ENCODE results near the gene PARK7.
A peak's percentile ranks its signal among the peaks of the same experiment; 100 is the strongest.
"Not testable (repeated sequence)": the region's sequence is repeated elsewhere in the genome, so short reads cannot be mapped to it uniquely, and the experiment has no call there.

Gene PARK7

DNA sequence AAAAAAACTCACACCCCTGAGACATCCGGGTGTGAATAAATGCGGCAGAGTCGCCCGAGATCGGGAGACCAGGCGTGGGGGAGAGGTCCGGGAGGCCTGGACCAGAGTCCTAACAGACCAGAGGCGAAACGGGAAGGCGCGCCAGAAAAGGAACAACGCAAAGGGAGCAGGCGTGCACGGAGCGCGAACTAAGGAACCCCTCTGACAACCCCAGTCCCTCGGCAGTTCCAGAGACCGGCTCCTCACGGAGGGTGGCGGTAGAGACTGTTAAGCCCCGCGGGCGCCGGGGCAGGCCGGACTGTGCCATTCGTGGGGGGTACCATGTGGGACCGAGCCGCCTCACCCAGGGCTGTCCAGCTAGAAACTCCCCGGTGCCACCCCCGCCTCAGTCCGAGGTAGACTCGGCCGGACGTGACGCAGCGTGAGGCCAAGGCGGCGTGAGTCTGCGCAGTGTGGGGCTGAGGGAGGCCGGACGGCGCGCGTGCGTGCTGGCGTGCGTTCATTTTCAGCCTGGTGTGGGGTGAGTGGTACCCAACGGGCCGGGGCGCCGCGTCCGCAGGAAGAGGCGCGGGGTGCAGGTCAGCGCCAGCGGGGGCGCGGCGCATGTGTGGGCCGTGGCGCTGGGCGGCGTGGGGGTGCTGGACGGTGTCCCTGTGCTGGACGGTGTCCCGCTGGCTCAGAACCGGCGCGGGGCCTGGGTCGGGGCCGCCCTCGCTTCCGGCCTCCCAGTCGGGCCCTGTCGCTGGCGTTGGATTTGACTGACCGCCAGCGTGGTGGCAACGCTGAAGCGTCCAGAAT, at the start of gene PARK7:
Gene PARK7, plus strand, starts transcription at position 496 of the 798 bp plus-strand sequence. CDS start 1,075 bp downstream, outside the sequence.
- DNase-seq, result peak; percentile 100

DNA sequence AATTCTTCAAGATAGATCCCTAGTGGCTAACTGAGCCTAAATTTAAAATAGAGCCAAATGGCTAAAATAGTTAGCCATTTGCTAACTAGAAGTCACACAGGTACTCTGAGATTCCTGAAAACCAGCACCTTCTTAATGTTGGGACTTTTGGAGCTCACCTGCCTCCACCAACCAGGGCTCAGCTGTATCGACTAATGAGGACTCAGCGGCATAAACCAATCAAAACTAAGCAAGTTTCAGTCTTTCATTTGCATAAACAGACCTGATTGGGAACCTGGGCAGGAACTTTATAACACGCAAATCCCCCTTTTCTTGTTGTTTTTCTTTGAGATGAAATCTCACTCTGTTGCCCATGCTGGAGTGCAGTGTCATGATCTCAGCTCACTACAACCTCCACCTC, 49.4 kb upstream of the PARK7 start:
- DNase-seq, result no peak

DNA sequence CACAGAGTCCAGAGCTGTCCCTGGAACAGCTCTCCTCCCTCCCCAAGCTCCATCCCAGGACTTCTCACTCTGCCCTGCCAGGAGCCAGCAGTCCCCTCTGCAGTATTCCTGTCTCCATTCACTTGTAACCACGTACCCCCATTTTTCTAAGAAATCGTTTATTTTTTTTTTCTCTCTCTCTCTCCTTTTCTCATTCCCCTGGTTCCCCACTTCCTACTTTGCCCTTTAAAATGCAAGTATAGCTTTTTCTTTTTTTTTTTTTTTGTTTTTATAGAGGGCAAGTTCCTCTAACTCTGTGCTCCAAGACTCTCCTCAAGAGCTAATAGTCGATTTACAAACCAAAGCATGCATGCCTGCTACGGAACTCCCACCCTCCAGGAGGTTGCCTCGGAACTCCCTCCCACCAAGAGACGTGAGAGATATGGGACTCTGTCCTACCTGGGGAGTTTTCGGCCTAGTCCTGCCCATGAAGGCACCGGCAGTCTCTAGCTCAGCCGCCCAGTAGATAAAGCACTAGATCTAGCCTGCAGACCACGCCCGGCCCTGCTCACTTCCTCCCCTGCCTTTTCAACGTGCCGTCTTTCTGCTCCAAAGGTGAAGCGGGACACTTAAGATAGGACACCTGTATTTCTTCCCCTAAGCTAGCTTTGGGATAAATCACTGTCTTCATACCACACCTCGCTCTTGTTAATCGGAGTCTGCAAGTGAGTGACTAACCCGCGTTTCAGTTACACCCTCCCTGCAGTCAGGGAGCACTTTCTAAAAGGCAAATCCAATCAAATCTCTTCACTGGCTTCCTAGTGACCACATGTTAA, 48.6 kb upstream of the PARK7 start:
- DNase-seq, result peak; percentile 19

DNA sequence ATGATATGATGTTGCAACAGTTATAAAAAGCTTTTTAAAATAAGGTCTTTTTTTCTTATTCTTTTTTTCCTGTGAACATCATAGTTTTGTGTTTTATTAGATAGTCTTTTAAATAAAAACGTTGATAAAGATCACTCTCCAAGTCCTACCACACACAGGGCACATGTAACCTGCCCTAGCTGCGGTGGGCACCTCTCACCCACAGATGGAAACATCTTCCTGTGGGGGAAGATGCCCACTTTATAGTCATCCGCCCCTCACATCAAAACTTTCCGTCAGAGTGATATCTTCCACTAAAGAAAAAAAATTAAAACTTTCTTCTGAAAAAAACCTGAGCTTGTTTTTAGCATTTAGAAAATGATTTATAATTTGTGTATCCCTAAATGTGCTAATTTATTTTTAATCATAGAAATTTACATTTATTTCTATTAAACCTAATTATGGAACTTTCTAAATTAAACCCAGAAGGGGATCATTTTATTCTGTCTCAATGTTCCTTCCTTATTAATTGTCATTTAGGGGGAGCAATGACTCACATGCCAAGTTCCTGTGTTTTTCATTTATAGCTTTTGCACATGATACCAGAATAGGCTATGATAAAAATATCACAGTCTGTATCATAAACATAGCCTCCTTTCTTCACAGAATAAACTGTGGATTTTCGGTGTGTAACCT, 45.5 kb upstream of the PARK7 start:
- peak; percentile 46 for DNase-seq

DNA sequence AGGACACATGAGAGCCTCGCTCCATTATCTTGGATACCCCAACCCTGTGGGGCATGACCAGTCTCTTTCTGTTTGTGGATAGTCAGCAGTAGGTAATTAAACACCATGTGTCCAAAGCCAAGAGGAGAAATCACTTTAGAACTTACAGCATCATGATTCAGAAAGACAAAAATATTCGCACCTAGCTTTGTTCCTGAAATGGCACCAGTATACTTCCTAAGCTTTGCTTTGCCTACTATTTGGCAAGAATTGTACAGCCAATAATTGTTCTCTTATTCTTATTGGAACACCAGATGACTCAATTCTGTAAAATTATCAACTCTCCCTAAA, 45.0 kb upstream of the PARK7 start:
- DNase-seq, result no peak

DNA sequence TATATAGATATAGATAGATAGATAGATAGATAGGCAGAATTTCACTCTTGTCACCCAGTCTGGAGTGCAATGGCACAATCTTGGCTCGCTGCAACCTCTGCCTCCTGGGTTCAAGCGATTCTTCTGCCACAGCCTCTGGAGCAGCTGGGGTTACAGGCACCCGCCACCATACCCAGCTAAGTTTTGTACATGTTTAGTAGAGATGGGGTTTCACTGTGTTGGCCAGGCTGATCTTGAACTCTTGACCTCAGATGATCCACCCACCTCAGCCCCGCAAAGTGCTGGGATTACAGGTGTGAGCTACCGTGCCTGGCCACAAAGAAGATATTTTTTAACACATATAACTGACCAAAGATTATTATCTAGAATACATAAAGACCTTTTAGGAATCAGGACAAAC, 43.5 kb upstream of the PARK7 start:
- not testable (repeated sequence) for DNase-seq

DNA sequence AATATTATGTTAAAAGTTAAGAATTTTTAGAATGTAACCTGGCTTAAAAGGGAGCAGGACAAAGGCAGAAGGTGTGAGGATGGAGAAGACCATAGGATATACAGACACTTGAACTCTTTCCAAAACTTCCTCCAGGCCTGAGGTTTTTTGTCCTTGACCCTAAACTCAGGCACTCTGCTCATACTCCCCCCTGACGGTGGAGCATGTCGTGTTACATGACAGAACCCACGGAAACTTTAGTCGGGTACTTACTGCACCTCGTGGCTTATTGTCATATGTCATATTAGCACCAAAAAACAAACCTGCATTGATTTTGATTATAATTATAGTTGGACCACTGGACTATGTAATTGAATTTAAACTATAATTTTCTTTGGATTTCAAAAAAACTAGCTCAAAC, 41.6 kb upstream of the PARK7 start:
- DNase-seq, result no peak

DNA sequence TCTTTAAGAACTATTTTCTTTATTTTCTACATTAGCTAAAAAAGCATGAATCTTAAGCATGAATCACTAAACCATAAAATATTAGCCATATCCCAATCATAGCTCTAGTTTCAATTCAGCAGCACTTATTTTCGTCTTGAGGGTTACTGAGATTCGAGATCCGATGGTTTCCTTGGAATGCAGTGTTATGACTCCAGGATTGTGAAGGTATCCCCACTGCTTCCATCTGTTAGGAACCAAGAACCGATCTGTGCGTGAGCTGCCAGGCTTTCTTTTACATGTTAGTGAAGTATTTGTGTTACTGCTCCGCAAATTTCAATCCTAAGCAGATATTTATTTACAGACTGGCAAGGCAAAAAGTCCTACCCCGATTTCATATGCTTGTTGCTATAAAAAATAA, 39.7 kb upstream of the PARK7 start:
- no peak for DNase-seq

DNA sequence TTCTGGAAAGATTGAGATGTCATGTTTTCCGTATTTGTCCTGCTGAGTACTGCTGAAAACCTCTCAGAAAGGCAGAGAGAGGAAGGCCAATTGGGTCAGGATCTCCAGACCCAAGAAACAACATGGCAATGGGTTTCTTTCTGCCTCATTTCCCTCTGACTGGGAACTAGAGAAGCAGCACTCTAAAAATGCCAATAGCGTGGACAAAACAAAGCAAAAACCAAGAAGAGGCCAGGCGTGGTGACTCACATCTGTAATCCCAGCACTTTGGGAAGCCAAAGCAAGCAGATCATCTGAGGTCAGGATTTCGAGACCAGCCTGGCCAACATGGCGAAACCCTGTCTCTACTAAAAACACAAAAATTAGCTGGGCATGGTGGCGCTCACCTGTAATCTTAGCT, 39.2 kb upstream of the PARK7 start:
- DNase-seq, result no peak

DNA sequence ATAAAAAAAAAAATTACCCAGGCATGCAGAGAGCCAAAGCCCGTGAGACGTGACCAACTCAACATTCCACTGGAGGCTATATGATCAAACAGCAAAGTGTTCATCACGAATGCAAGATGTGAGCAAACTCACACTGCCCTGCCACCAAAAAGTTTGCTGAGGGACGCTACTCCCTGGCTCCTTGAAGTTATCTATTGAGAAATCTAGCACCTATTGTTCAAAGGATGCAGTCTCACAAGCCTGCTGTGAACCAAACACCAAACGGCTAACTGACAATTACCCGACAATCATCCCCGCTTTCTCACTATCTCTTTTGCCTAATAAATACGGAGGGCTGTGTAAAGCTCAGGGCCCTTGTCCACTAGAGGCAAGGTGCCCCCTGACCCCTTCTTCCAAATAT, 34.5 kb upstream of the PARK7 start:
- DNase-seq, result not testable (repeated sequence)

DNA sequence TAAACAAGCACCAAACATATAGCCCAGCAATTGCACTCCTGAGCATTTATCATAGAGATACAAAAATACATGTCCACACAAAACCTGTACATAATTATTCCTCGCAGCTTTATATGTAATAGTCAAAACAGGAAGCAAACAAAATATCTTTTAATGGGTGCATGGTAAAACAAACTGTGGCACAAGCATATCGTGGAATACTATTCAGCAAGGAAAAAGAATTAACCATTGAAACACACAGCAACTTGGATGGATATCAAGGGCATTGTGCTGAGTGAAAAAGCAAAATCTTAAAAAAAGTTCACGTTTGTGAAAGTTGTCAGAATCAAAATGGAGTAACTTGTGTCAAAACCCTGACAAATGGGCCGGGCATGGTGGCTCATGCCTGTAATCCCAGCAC, 33.3 kb upstream of the PARK7 start:
- no peak for DNase-seq

DNA sequence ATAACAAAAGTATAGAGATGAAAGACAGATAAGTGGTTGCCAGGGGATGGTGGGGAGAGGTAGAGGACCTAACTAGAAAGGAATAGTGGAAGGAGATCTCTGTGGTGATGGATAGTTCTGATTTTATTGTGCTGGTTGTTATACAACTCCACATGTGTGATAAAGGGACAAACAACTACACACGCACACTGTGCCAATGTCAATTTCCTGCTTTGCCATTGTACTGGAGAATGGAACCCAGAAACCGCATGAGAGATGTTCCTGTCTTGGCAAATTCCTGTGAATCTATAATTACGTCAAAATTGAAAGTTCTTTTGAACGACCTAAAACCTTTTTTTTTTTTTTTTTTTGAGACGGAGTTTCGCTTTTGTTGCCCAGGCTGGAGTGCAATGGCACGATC, 31.9 kb upstream of the PARK7 start:
- no peak for DNase-seq

DNA sequence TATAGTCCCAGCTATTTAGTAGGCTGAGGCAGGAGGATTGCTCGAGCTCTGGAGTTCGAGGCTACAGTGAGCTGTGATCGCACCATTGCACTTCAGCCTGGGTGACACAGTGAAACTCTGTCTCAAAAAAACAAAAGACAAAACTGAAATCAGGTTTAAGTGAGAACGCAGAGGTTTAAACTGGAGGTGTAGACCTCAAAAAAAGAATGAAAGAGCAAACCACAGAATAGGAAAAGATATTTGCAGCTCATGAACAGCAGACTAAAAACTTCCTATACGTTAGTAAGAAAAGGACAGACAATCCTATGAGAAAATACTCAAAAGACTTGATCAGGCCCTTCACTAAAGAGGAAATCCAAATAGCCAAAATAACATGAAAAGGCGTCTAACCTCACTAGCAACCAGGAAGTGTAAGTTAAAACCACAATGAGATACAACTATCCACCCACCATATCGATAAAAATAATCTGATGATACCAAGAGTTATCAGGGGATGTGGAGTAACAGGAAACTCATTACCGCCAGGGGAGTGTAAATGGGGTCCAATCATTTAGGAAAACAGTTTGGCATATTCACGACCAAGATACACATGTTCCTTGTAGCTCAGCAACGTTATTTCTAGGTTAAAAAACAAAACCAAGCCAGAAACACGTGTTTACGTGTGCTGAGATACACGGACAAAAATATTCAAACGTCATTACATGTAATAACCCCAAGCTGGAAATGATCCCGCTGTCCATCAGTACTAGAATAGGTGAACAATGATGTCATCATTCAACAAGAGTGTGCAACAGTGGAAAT, 30.7 kb upstream of the PARK7 start:
- no peak for DNase-seq

DNA sequence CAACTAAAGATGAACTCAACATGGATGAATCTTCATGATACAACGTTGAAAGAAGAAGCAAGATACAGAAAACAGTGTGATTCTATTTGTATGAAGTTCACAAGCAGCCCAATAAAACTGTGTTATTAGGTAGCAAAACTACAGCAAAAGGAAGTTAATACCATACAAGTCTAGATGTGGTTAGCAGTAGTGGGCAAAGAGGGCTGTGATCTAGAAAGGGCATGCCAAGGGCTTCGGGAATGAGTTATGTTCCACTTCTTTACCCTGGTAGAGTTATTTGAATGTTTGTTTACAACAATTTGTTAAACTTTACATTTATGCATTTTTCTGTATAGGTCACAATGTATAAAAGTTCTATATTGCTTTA, 30.1 kb upstream of the PARK7 start:
- no peak for DNase-seq

DNA sequence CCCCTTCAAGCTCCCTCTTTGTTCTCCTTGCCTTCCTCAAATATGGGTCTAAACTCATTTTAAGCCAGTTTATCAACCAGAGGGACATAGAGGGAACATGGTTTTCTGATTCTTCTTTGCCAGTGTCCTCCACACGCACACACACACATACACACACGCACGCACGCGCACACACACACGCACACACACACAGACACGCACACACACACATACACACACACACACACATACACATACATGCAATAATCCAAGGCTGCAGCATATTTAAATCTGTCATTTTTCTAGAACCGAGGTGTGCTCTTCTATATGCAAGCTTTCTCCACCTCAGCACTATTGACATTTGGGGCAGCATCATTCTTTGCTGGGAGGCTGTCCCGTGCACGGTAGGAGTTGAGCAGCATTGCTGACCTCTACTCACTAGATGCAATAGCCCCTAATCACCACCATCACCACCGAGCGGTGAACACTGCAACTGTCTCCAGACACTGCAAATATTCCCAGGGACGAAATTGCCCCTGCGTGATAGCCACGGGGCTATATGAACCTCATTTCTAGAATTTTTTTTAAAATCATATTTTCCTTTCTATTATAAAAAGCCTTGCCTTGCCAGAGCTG, 28.9 kb upstream of the PARK7 start:
- DNase-seq, result no peak

DNA sequence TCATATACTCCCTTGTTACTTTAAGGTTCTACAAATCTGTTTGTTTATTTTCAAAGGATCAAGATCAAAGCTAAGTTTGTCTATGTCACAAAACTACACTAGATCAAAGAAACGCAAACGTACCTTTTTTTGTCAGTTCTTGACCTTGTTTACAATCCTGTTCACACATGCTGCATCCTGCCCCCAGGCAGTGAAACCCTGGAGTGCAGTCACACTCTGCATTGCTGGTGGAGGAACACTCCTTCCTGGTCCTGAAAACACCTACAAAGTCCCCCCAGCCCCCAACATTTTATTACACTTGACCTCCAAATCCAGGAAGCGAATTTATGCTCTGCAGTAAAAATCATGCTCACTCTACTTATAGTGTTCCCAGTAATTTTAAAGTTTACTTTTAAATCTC, 23.4 kb upstream of the PARK7 start:
- DNase-seq, result no peak

DNA sequence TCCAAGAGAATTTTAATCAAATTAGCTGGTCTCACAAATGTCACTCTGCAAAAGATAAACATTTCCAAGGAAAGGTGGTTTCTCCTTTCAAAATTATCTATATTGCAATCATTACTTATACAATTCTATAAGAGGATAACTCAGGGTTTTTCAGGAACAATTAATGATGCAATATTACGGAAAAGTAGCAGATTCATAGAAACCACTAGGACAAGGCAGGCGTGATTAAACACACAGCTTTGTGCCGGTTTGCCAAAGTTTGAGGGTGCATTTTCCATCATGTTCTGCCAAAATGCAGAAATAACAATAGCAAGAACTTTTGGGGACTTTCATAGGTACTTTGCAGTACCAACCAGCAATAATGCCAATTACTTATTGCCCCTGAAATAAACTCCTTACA, 21.5 kb upstream of the PARK7 start:
- DNase-seq, result no peak

DNA sequence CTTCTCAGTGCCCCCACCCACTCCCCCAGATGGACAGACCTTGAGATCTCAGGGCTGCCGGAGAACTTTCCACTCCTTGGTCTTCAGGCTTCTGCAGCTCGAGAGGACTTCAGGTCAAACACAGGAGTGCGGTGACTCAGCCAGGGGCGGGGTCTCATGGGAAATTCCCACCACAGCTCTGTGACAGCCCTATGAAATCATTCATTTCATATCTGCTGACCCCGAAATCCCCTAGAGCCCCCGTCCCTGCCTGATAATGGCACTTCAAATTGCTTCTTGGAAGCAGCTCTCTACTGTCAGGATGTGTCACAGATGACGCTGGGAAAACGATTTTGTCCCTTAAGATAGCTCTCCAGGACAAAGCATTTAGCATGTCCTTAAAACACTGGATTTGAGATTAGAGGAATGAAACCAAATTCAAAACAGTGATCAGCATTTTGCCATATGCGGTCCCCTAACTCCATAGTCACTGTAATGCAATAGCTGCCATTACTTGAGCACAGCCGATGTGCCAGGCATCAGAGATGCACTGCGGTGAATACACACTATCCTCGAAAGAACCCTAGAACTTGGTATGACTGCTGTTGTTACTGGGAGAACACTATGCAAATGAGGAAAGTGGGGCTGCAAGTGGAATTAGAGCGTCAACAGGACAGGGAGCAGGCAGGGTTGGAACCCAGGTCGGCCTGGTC, 20.6 kb upstream of the PARK7 start, which contains the start of gene TNFRSF9:
Gene TNFRSF9, minus strand, starts transcription at position 95 of the 692 bp plus-strand sequence. CDS start 845 bp downstream, outside the sequence.
- DNase-seq, result peak; percentile 85

DNA sequence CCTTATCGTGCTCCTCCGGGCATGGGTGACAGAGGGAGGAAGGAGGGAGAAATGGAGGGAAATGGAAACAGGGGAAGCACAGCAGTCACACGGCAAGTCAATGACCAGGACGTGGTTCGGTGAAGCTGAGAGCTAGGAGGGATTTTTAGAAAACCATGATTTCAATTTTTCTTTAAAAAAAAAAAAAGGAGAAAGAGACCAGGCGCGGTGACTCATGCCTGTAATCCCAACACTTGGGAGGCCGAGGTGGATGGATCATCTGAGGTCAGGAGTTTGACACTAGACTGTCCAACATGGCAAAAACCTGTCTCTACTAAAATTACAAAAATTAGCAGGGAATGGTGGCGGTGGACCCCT, 20.1 kb upstream of the PARK7 start:
- DNase-seq, result no peak

DNA sequence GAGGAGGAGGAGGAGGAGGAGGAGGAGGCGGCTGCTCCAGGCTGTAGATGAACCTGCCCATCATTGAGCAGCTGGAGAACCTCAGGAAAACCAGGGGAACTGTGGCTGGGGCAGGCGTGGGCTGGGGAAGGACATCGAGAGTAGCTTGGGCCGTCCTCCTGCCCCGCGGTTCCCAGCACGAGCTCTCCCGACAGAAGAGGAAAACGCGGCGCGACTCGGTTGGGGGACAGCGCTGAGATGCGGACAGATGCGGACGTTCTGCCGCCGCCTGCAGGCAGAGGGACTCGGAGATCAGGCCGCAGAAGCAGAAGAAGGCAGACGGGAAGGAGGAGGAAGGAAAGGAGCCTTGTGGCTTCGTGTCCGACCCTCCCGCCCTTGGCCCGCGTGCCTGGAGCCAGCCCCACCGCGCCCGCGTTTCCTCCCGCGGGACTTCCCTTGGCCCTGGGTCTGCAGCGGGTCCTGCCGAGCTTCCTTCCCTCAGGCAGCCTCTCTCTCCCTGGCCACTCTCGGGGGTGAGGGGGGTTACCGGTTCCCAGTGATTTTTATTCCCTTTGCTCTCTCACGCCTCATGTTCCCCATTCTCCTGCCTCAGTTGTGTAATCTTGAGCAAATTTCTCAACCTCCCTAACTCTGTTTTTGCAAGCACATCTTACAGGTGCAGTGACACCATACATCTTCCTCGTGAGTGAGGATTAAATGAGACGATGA, 19.1 kb upstream of the PARK7 start:
- peak; percentile 30 for DNase-seq

DNA sequence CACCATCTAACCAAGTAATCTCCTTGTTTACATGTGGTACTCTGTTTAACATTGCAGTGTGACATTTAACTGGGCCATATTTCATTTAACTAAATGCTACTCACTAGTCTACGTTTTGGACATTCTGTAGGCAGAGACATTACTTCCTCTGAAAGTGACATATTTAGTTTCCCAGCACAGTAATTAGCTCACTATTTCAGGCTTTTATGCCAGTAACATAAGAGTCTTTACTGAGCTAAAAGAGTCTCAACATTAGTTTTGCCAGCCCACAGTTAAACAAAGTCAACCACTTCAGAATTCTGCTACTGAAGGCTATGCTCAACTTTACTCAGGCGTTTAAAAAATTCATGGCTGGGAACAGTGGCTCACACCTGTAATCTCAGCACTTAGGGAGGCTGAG, 18.3 kb upstream of the PARK7 start:
- DNase-seq, result no peak

All from stimulated activated CD4-positive, alpha-beta T cell treated with anti-CD3 and anti-CD28 coated beads, Interleukin-4, amount 100 ng/mL, for 24 hours (primary cell).